ENCODE results near the gene USP19. TPM values are rescaled to one million over a fixed set of nuclear protein-coding genes. Genes with fewer than 3 reads are reported as not detected.

The USP19 gene
- total RNA-seq, 4 donors from 2014 or later, result 21.5 to 66.6 (median 43.6) TPM

- TF ChIP-seq CTCF (IDR thresholded peaks at IDR 0.05) (no peak), POLR2A (IDR thresholded peaks at IDR 0.05) (no peak)
- Histone ChIP-seq H3K4me3 (peak overlapping the region; percentile 65 to 89), H3K27ac (peak overlapping the region; percentile 91 to 94), H3K9me3 (no peaks in the 10 kb centered on the region), H3K27me3 (no peaks in the 10 kb centered on the region), H3K4me1 (peaks cover 4 to 11% of the 10 kb centered on the region in 2 donors), H3K36me3 (no peaks in the 10 kb centered on the region)
- intact Hi-C loops (cut with DNase I; ENCODE audit: low total_unique reads), result no loop called here
- peak; percentile 58 to 74 for DNase-seq
These were observed 27.4 kb downstream of the USP19 start for GRCh38 chr3:49092938-49093852.

GRCh38 chr3:49081429-49081828, 39.2 kb downstream of the USP19 start:
- no peak overlapping the region for H3K27ac ChIP-seq

GRCh38 chr3:49079270-49079669, 41.4 kb downstream of the USP19 start:
- intact Hi-C loops (cut with DNase I; ENCODE audit: low total_unique reads), result no loop called here
- no peaks in the 10 kb centered on the region for H3K9me3 ChIP-seq
- no peaks in the 10 kb centered on the region for H3K4me1 ChIP-seq
- DNase-seq, result no peak
- H3K27me3 ChIP-seq, result no peaks in the 10 kb centered on the region
- H3K36me3 ChIP-seq, result no peaks in the 10 kb centered on the region
- no peak overlapping the region for H3K4me3 ChIP-seq
- H3K27ac ChIP-seq, result no peak overlapping the region
- TF ChIP-seq POLR2A (IDR thresholded peaks at IDR 0.05), result no peak
- no peak for TF ChIP-seq CTCF (IDR thresholded peaks at IDR 0.05)

More at GRCh38 chr3:49081429-49081828, 39.2 kb downstream of the USP19 start:
- no peaks in the 10 kb centered on the region for H3K4me1 ChIP-seq
- H3K4me3 ChIP-seq, result no peak overlapping the region
- H3K9me3 ChIP-seq, result no peaks in the 10 kb centered on the region
- TF ChIP-seq CTCF (IDR thresholded peaks at IDR 0.05) (no peak), POLR2A (IDR thresholded peaks at IDR 0.05) (no peak)
- no peaks in the 10 kb centered on the region for H3K36me3 ChIP-seq
- DNase-seq, result no peak
- intact Hi-C loops (cut with DNase I; ENCODE audit: low total_unique reads), result no loop called here
- H3K27me3 ChIP-seq, result no peaks in the 10 kb centered on the region

- no peak for TF ChIP-seq POLR2A (IDR thresholded peaks at IDR 0.05)
- no peak for TF ChIP-seq CTCF (IDR thresholded peaks at IDR 0.05)
- no peaks in the 10 kb centered on the region for H3K27me3 ChIP-seq
- H3K36me3 ChIP-seq, result no peaks in the 10 kb centered on the region
- intact Hi-C loops (cut with DNase I; ENCODE audit: low total_unique reads), result no loop called here
- no peak for DNase-seq
- no peaks in the 10 kb centered on the region for H3K9me3 ChIP-seq
- H3K4me3 ChIP-seq, result no peak overlapping the region
- no peaks in the 10 kb centered on the region for H3K4me1 ChIP-seq
- H3K27ac ChIP-seq, result no peak overlapping the region
These were observed 44.0 kb downstream of the USP19 start for GRCh38 chr3:49076646-49077045.

GRCh38 chr3:49076116-49076515, 44.5 kb downstream of the USP19 start:
- Histone ChIP-seq H3K27ac (no peak overlapping the region), H3K9me3 (no peaks in the 10 kb centered on the region), H3K36me3 (no peaks in the 10 kb centered on the region), H3K4me1 (no peaks in the 10 kb centered on the region), H3K27me3 (no peaks in the 10 kb centered on the region), H3K4me3 (no peak overlapping the region)
- intact Hi-C loops (cut with DNase I; ENCODE audit: low total_unique reads), result no loop called here
- TF ChIP-seq CTCF (IDR thresholded peaks at IDR 0.05) (no peak), POLR2A (IDR thresholded peaks at IDR 0.05) (no peak)
- DNase-seq, result no peak

All from uterus (tissue), 4 donors.